NB4 (cell line): ENCODE data around the gene NENF.

ENCODE experiments used
- CTCF ChIP-seq: IDR thresholded peaks from one replicate; pipeline ENCODE4 v1.5.1; 2012; ENCODE audit warnings: low read depth, low read length
- POLR2A ChIP-seq: IDR thresholded peaks from 2 replicates; pipeline ENCODE4 v1.6.1; 2011; ENCODE audit warnings: mild to moderate bottlenecking; ENCODE audit not compliant: insufficient read length; ENCODE audit errors: extremely low read depth

DNA sequence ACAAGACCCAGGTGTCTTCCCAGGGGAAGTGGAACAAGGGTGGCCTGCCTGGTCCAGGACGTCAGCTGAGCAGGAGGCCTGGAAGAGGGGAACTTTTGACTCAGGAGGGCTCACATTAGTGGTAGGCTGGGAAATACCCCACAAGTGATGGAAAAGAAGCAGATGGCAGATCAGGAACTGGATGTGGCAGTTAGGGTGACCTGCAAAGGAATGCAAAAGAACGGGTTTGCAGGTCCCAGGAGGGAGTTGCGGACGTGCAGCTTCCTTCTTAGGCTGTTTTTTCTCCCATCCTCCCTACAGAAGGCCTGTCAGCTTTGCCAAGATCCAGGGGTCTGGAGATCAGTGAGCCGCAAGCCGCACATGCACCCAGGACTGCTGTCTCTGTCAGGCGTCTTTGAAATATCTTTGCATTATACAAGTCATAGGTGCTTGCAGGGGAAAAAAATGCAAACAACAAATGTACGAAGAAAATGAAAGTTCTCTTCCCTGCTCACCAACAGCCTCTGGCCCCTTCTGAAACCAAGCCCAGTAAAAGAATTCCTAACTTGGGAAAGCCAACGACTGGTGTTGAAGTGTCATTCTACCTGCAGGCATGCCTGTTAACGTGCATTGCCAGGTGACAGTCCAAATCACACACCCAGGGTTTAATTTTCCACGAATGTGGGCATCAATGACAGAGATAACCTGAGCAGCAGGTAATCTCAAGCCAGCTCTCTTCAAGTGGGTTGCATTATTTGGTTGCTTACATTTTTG is 34.4 kb downstream of the NENF start:
- TF ChIP-seq CTCF (no peak), POLR2A (no peak)
